ENCODE data around the gene SH3BGRL2.
"Not testable (repeated sequence)": the region's sequence is repeated elsewhere in the genome, so short reads cannot be mapped to it uniquely, and the experiment has no call there.

The SH3BGRL2 gene

DNA sequence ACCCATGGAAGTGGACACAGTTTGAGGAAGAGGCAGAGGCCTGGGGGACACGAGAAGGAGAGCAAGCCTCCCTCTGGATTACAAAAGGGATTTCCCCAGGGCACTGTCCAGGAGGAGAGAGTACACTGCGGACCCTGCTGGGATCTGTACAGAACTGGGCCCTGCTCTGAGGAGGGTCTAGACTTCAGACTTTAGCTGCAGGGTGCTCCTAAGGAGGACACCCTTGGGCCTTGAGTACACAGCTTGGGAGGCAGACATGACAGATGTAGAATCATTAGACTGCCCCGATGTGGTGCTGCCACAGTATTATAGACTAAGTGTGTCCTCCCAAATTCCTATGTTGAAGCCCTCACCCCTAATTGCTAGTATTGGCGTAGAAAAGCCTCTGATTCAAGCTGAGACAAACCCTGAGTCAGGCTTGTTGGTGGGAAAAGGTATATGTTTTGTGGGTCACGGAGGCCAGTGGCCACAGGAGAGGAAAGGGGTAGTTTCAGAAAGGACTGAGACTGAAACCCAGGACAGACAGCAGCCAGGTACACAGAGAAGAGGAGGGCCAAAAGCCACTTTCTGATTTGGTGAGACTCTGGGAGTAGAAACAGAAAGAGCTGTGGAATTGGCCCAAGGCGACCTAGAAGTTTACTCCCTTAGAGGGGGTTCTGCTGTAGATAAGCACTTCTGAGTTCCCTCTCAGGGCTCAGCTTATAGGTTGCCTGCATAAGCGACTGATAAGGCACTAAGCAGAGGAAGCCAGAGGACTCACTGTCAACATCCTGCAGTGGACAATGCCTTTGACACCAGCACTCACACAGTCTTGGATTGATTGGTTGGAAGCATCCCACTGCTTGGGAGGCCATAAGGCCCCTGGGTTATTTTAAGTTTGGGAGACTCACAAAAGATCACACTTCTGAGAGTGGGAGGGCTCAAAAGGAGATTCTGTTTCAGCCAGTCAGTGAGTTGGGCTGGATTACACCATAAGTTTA is 16.5 kb upstream of the SH3BGRL2 start:
- no peak for DNase-seq (ENCODE audit: low spot score)

- DNase-seq (ENCODE audit: low spot score), result no peak
Measured at GRCh38 chr6:79617518-79617941, 13.6 kb upstream of the SH3BGRL2 start.

- not testable (repeated sequence) for DNase-seq (ENCODE audit: low spot score)
Measured at GRCh38 chr6:79618425-79618824, 12.7 kb upstream of the SH3BGRL2 start.

DNA sequence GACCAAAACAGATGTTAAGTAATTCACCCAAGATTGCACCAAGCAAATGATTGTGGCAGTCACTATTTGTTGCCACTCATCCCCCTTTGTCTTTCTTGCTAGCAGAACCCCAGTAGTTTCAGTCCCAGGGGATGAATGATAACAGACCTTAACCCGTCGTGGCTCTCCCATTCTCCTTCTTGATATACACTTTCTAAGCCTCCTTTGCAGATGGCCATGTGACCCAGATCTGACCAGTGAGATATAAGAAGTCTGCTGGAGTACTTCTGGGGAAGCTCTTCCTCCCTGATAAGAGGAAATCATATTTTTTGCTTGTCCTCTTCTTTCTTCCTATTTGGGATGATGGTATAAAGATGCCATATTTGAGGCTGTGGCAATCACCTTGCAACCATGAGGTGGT is 9.6 kb upstream of the SH3BGRL2 start:
- no peak for DNase-seq (ENCODE audit: low spot score)

- no peak for DNase-seq (ENCODE audit: low spot score)
Measured at GRCh38 chr6:79622364-79622763, 8.8 kb upstream of the SH3BGRL2 start.

- DNase-seq (ENCODE audit: low spot score), result no peak
Measured at GRCh38 chr6:79623106-79623505, 8.0 kb upstream of the SH3BGRL2 start.

- DNase-seq (ENCODE audit: low spot score), result no peak
Measured at GRCh38 chr6:79625746-79626145, 5.4 kb upstream of the SH3BGRL2 start.

DNA sequence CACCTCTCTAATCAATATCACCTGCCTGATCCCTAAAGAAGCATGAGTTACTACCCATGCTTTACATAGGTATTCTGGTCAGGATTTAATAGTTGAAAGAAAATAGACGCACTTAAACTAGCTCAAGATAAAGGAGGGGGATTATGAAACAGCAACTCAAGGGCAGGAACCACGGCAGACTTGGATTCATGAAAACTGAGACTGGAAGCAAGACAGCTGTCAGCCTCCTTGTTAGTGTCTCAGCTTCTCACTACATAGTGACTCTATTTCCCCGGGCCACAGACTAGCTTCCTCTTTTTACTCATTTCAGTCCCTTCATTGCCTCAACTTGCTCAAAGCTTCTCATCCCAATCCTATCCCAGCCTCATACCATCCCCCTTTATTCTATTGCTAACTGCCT is 4.3 kb upstream of the SH3BGRL2 start:
- DNase-seq (ENCODE audit: low spot score), result no peak

GRCh38 chr6:79627422-79627821 is 3.7 kb upstream of the SH3BGRL2 start:
- no peak for DNase-seq (ENCODE audit: low spot score)

DNA sequence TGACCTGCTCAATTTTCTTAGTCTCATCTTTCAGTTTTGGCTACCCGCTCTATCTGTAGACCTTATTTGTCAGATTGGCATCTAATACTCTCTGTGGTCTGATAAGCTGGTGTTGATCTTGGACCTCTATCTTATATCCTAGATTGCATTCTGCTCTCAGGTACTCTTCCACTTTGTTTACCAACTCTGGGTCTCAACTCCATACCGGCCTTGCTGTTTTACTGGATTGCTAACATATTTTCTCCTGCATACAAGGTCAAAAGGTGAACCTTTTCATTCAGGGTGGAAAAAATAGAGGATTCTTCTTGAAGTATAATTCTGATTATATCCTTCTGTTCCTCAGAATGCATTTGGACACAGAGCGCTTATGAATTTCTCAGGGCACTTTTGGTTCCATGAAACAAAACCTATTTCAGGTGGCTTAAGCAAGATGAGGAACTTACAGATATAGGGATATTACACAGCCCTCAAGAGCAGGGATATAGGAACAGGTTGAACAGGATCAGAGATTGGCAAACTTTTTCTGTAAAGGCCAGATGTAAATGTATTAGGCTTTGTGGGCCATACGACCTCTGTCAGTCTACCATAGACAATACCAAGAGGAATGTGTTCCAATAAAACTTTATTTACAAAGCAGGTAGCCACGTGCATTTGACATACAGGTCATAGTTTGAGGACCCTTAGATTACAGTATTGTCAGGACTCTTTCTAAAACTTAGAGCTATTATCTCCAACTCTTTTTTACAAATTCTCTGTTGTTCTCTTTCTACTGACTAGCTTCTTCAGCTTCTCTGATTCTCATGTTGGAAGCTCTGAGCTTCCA is 2.5 kb upstream of the SH3BGRL2 start:
- DNase-seq (ENCODE audit: low spot score), result no peak

DNA sequence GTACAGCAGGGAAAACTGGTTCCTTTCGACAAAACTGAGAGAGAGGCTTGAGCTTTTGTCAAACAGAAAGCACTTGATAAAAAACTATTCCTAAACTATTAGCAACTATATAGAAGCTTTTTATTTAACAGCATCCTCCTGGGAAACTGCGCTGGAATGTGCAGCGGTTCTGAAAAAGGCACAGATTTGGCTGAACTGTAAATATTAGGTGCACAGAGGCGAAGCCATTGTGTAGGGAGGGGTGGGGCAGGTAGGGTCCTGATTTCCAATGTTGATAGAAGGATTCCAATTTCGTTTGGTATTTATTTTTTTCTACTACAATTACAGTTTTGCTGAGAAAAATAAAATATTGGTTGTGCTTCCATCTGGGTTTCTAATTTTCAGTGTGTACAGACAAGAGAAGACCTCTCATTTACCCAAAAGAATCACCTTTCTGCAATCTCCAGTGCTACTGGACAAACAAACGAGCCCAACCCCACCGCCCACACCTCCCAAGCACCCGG is 698 bp upstream of the SH3BGRL2 start:
- no peak for DNase-seq (ENCODE audit: low spot score)

DNA sequence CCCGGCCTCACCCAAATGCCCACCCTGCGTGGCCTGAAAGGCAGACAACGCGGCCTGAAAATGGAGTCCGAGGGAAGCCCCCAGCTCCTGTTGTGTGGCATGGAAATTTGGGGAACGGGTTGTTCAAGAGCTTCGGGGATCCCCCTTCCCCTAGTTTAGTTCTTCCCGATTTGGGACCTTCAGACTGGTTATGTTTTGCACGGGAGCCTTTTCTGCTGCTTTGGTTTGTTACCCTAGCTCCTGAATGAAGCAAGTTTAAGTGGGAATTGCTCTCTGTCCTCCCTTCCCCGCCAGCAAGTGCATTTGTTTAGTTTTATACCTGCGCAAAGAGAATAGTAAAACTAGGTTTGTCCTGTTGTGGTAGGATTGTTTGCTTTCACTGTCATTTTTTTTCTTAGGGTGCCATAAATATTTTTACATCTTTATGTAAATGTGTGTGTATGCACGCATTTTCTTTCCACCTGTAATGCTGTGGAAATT is 604 bp downstream of the SH3BGRL2 start:
- no peak for DNase-seq (ENCODE audit: low spot score)

- no peak for DNase-seq (ENCODE audit: low spot score)
Measured at GRCh38 chr6:79632580-79632979, 1.5 kb downstream of the SH3BGRL2 start.

DNA sequence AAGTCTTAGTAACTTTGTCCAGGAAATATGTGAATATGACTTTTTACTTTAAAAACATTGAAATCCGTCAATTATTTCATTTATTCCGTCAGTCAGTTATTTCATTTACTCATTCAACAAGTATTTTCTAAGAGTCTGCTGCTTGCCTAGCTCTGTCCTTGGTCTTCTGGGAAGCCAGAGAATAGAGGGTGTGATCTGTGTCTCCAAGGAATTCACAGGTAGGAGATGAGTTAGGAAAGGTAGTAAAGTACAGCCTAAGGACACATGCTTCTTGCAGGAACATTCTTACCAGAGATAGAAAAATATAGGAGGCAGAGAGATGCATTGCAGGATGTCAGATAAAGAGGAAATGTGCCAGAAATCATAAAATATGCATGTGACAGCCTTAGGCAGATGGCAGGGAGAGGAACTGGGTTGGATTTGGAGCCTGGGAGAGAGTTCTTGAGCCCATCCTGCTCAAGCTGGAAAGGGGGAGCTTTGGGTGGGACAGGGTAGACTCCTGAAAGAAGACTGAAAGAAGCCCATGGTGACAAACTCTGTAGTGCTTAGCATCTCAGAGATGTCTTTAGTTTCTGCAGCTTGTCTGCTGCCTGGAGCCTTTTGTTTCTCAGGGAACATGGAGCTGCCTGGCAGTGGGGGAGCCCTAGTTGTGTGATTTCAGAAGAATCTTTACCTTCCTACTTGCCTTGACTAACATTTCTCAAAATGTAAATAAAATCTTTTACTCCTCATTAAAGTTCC is 3.5 kb downstream of the SH3BGRL2 start:
- DNase-seq (ENCODE audit: low spot score), result no peak

- DNase-seq (ENCODE audit: low spot score), result no peak
Measured at GRCh38 chr6:79635232-79635543, 4.1 kb downstream of the SH3BGRL2 start.

DNA sequence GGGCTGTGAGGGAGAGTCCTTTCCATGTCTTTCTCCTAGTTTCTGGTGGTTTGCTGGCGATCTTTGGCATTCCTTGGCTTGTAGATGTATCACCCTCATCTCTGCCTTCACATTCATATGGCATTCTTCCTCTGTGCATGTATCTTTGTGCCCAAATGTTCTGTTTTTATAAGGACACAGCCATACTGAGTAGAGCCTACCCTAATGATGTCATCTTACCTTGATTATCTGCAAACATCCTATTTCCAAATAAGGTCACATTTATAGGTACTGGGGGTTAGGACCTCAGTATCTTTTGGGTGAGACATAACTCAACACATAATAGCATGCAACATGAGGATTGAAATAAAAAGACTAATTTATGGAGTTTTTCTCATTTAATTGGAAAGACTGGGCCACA is 5.5 kb downstream of the SH3BGRL2 start:
- no peak for DNase-seq (ENCODE audit: low spot score)

DNA sequence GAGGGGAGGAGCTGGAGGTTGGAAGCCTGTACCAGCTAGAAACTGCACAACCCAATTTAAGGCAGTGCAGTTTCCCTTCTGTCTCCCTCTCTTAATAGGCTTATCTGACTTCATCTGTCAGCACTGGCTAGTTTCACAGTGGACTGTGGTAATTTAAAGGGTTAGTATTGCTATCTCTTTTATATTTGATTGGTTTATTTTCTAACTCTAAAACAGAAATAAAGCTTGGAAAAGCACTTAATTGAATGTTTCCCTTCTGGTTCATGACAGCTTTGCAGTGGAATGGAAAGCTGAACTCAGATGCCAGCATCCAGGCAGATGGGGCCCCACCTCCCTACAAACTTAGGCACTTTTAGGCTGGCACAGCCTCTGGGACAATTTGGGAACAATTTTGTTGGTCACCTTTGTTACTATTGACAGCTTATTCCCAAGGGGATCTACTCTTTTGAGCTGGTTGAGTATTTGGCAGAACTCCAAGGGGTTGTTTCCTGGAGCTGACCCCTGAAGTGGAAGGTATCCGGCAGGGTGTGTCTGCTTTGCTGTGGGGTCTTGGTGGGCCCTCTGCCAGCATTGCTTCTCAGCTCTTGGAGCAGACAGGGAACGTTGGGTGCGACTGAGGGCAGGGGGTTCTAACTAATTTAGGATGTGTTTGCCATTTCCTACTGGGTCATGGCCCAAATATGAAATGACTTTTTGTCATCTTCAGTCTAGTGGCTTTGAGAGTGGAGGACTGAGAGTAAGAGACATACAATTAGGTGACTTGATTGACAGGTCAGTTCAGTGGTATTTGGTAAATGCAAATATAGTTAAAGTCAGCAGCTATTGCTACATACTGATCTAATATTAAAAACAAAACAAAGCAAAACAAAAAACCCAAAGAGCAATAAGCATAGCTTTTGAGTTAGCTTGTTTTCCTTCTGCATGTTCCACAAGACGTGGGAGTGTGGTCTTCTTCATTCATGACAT is 9.3 kb downstream of the SH3BGRL2 start:
- DNase-seq (ENCODE audit: low spot score), result no peak

GRCh38 chr6:79646006-79646405 is 14.9 kb downstream of the SH3BGRL2 start:
- DNase-seq (ENCODE audit: low spot score), result no peak

DNA sequence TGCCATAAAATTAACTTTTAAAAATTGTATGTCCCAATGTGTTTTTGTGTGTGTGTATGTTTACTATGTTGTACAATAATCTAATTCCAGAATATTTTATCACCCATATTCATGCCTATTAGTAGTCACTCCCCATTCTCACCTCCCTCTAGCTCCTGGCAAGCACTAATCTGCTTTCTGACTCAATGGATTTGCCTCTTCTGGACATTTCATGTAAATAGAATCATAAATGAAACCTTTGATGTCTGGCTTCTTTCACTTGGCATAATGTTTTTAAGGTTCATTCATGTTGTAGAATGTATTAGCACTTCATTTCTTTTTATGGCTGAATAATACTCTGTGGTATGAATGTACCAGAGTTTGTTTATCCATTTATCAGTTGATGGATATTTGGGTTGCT is 15.4 kb downstream of the SH3BGRL2 start:
- DNase-seq (ENCODE audit: low spot score), result no peak

GRCh38 chr6:79647741-79648140 is 16.6 kb downstream of the SH3BGRL2 start:
- no peak for DNase-seq (ENCODE audit: low spot score)

GRCh38 chr6:79648328-79648727 is 17.2 kb downstream of the SH3BGRL2 start:
- DNase-seq (ENCODE audit: low spot score), result no peak

All from germinal center (tissue), 1 donor.